HG03571 (cell line): ENCODE data around the gene MMP24.

ENCODE experiments used
- ATAC-seq: cut with Tn5 transposase; IDR thresholded peaks from one replicate; pipeline ENCODE4 v1.9.1; 2021; ENCODE audit not compliant: unreplicated experiment

Gene MMP24

GRCh38 chr20:35291654-35292503 is 65.4 kb downstream of the MMP24 start, which contains the start of gene FAM83C:
Gene FAM83C (minus strand): TSS chr20:35292425. CDS start chr20:35292304, 121 bp downstream.
- ATAC-seq, result no peak

DNA sequence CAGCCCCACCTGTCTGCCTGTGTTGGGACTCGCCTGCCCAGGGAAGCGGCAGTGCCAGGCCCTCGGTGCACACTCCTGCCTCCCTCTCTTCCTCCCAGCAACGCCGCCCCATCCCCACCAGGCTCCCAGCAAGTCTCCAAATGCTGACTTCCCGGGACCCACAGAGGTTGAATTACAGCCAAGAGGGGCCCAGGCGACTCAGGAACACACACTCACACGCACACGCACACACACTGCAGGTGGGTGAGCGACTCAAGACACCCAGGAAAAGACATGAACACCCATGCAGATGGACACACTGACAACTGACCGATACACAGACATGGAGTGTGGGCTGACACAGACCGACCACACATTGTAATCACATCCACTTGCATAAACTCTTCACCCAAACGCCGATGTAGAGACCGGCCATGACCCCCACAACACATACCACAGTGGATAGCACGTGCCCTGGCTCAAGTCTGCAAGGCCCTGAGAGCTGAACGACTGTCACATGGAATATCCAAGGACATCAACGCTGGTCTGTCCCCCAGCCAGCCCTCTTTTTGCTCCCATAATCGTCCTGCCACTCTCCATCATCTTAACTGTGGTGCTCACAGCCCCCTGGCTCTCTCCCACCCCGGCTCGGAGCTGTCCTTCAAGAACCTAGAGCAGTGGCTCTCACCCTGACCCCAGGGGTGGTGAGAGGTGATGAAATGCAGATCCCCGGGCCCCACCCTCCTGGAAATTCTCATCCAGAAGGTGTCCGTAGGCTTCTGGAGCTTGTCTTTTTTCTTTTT is 66.2 kb downstream of the MMP24 start:
- no peak for ATAC-seq

- ATAC-seq, result no peak
Measured at GRCh38 chr20:35293303-35294292, 67.1 kb downstream of the MMP24 start.

DNA sequence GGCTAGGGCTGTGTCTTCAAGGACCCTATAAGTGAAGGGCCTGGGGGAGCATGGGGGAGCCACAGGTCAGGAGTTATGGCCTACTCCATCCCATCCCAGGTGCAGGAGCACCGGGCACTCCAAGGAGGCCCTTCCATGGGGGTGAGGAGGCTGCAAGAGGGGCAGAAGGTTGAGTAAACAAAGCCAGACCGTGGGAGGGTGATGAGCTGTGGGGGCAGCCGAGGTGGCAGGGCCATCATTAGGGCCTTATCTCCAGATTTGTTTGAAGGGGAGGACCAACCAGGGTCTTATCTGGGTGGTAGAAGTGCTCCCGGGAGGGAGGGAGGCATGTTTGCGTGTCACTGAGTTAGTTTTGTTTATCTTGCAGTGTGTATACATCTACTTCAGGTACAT is 67.8 kb downstream of the MMP24 start:
- ATAC-seq, result no peak

DNA sequence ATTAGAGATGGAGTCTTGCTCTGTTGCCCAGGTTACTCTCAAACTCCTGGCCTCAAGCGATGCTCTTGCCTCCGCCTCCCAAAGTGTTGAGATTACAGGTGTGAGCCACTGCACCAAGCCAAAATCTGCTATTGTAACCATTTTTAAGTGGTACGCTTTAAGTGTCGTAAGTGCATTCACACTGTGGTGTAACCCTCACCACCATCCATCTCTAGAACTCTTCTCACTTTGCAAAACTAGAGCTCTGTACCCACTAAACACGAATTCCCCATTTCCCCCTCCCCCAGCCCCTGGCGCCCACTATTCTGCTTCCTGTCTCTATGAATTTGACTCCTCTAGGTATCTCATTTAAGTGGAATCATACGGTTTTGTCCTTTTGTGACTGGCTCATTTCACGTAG is 68.6 kb downstream of the MMP24 start:
- no peak for ATAC-seq

DNA sequence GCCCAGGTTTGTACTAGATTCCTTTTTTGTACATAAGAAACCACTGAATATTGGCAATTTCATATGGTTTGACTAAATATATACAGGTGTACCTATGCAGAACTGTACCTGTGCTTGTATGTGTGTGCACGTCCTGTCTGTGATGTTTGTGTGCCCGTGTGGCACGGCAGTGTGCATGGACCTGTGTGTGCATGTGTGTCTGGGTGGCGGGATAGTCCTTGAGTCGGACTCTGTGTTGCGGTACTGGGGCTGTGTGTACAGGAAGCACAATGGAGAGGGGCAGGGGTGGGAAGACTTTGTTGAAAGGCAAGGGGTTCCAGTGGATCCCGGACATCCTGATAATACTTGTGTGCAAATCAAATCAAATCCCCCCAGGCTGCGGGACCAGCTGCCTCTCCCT is 69.2 kb downstream of the MMP24 start:
- no peak for ATAC-seq

GRCh38 chr20:35296101-35296554 is 69.6 kb downstream of the MMP24 start:
- ATAC-seq, result no peak

DNA sequence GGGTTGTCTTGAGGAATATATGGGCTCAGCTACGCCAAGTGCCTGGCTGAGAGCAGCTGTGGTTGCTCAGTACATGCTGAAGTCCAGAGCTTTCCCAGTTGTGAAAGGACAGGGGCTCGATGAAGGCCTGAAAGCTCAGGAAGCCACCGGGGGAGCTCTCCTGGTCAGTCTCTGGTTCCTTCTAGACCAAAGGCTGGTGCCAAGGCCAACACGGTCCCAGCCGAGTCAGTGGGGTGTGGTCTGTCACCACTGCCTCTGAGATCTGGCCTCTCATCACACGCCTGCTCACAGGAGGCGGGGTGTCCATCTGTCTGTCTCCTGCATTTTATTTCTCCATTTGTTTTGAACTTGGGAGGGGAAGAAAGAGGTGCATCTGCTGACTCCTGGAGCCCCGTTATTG is 70.7 kb downstream of the MMP24 start:
- no peak for ATAC-seq

GRCh38 chr20:35297740-35298139 is 71.2 kb downstream of the MMP24 start:
- no peak for ATAC-seq

DNA sequence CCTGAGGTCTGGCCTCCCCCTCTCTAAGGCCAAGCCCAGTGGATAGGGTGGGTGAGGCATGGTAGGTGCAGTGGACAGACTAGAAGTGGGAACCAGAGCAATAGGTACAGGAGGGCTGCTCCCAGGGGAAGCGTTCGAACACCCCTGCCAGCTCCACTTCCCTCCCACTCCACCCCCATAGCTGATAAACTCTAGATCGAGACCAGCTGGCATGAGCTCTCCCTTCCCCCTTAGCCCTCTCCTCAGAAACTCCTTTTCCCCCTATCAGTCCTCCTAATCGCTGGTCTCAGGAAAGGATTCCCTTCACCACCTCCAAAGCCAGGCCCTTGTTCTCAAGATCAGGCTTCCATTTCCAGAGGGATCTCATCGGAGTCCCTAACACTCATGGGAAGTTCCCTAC is 71.8 kb downstream of the MMP24 start:
- ATAC-seq, result no peak

- no peak for ATAC-seq
Measured at GRCh38 chr20:35299780-35300179, 73.3 kb downstream of the MMP24 start.

GRCh38 chr20:35300469-35301262 is 74.2 kb downstream of the MMP24 start:
- ATAC-seq, result no peak

DNA sequence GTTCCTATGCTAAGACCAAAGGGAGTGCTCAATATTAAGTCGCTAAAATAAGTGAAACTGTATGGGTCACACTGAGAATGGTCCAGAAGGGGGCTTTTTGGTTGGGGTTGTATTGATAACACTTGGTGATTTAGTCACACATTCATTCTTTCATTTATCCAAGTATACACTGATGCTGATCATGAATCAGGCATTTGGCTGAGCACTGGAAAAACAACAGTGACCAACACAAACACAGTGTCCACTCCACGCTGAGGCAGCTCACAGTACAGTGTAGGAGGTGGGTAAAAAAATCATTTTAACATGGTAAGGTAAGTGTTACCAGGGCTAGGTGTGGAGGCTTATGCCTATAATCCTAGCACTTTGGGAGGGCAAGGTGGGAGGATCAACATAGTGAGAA is 74.9 kb downstream of the MMP24 start:
- ATAC-seq, result no peak

GRCh38 chr20:35302421-35303335 is 76.2 kb downstream of the MMP24 start:
- no peak for ATAC-seq

GRCh38 chr20:35303382-35303734 is 76.9 kb downstream of the MMP24 start:
- no peak for ATAC-seq

GRCh38 chr20:35303735-35304491 is 77.4 kb downstream of the MMP24 start:
- no peak for ATAC-seq

GRCh38 chr20:35304956-35305355 is 78.5 kb downstream of the MMP24 start:
- no peak for ATAC-seq
